Activated CD4-positive, alpha-beta T cell treated with anti-CD3 and anti-CD28 coated beads for 4 hours (primary cell): Measurements from ENCODE around the gene RTKN2.

Experiments
- DNase-seq, 2 donors: peaks; one replicate each; pipeline ENCODE4 v3.0.0-alpha.2; 2020

RTKN2 gene

DNA sequence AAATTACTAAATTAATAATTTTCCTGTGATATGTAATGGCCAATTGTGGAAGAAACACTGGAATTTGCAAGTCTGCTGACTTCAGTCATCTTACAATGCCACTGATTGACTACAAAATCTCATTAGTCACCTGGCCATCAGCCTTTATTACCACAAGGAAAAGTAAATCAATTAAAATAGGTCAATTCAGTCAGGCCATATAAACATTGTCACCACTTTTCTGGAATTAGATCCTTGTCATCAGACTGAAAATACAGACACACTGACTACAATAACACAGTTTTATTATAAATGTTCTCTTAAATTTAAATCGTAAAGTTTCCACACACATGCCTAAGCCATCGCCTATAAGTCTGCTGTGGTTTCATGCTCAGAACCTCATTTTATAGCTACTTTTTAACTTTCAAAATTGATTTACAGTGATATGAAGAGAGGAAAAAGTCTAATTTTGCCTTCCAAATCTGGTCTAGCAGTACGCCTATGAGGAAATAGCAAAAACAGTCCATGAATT, 54.2 kb downstream of the RTKN2 start:
- DNase-seq, result no peak

GRCh38 chr10:62205750-62206399, 62.8 kb downstream of the RTKN2 start:
- no peak for DNase-seq

DNA sequence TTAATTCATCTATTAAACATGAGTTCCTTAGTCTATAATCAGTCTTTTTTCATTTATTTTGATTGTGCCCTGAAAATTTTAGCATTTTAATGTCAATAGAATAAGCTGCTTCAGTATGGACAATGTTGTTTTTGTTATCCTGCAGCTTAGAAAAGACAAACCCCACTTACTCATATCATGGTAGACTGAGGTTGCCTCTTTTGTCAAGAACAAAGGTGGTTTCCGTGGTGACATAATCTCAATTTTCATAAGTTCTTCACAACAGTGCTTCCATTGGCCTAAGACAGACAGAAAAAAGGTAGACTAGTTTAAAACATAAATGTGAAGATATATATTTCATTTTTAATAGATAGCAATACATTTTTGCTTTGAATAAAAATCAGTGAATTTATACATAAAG, 69.1 kb downstream of the RTKN2 start:
- DNase-seq, result no peak

DNA sequence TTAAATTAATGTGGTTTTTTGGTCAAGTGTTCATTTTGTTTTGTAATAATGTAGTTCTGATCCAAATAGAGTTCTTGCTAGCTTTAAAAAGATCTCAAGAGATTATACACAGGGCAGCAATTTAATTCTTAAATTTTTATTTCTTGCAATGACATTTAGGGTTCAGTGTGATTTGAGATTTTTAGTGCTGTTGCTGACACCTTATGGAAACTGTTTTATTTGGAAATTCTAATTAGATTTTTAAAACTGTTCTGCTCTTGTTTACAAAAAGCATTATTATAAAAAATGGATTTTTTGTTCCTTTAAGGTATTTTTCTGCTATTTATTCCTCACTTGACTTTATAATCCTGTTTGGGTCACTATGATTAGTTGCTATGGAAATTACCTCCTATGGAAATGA, 72.1 kb downstream of the RTKN2 start:
- no peak for DNase-seq

GRCh38 chr10:62195675-62195926, 73.0 kb downstream of the RTKN2 start:
- DNase-seq, result no peak

DNA sequence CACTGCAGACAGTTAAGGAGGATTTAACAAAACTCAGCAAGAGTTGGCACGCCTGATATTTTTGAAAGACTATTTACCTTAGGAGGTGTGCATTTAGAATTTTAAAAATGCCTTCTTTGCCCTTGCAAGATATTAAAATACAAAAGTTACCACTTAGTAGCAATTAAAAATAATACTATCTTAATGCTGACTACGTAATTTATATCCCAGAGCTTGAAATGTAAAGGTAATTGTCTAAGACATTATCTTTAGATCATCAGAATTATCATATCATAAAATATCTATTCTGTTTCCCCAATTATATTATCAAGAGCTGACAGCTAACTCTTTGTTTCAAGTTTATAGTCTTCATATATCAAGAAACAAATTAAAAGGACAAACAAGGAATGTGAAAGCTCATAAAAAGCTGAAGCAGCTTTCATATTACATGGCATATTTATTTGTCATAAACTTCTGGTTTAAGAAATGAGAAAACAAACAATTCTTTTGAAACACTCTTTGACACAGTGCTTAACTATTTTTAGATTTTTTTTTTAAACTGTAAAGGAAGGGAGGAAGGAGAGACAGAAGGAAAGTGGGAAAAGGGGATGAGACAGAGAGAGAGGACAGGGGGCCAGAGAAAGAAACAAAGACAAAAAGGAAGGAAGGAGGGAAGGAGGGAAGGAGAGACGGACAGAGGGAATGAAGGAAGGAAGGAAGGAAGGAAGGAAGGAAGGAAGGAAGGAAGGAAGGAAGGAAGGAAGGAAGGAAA, 73.5 kb downstream of the RTKN2 start:
- DNase-seq, result no peak

DNA sequence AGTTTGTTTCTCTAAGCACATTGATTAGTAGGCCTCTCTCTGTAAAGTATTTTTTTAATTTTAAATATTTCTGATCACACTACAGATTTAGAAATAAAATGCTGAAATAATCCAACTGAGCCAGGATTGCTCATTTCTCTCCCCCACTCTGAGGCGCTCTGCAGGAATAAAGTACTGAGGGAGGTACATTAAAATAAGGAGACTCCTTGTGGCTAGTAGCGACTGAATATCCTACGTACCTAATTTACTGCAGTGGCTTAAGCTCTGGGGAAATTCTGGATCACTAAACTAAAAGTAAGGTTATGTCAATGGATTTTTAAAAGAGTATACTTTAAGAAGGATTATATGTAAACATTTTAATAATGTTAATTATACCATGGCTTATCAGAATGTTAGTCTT, 75.2 kb downstream of the RTKN2 start:
- DNase-seq, result no peak

DNA sequence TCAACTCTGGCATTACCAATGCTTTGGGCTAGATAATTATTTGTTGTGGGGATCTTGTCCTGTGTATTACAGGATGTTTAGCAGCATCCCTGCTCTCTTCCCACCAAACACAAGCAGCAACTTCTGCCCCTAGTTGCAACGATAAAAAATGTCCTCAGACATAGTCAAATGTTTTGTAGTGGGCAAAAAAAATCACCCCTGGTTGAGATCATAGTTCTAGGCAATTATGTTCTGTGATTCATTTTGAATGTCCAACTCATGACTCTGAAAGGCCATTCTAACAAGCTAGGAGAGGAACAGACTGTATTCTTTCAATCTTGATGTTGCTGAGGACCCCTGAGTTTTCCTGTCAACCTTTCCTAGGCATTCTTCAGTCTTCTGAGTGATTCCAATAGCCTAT, 79.5 kb downstream of the RTKN2 start:
- no peak for DNase-seq

DNA sequence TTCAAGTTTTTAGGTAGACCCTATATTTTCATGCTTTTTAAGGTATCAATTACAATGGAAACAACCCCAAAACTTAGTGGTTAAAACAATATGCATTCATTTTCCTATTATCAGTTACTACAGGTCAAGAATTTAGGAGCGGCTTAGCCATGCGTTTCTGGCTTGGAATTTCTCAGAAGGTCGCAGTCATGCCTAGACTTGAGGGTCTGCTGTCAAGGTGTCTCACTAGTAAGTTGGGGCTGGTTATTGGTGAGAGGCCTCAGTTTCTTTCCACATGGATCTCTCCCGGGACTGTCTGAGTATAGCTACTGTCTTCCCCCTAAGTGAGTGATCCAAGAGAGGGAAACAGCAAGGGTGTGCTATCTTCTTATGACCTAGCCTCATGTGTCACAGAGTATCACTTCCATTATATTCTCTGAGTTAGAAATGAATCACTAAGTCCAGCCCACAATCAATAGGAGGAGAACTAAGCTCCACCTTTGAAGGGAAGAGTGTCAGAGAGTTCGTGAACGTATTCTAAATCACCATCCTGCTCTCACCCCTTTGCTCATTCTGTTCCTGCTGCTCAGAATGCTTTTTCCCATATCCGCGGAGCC, 80.5 kb downstream of the RTKN2 start:
- no peak for DNase-seq

GRCh38 chr10:62186999-62187675, 81.5 kb downstream of the RTKN2 start:
- no peak for DNase-seq

- no peak for DNase-seq
These were observed 82.5 kb downstream of the RTKN2 start for GRCh38 chr10:62185919-62186692.

GRCh38 chr10:62183857-62184795, 84.5 kb downstream of the RTKN2 start:
- DNase-seq, result peak; percentile 14 to 40

DNA sequence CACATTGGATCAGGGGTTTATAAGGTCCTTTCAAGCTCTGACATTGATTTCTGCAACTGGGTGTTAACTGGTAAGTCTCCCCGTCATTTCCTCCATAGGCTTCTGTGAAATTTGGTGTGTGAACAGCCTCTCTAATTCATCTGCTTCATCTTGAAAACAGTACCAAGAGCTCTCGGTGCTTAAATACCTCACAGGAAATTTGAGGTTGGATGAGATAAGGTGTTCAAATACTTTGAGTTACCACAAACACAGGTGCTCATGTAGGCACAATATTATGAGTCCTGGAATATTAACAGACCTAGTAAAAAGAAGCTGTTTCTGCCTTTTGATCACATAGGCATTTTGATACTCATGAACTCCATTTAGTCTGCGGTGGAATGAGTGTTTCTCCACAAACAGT, 85.2 kb downstream of the RTKN2 start:
- peak; percentile 43 to 61 for DNase-seq

GRCh38 chr10:62182595-62182994, 86.0 kb downstream of the RTKN2 start:
- DNase-seq, result peak in 1 of 2 donors; percentile 11

- no peak for DNase-seq
These were observed 86.5 kb downstream of the RTKN2 start for GRCh38 chr10:62182171-62182570.

DNA sequence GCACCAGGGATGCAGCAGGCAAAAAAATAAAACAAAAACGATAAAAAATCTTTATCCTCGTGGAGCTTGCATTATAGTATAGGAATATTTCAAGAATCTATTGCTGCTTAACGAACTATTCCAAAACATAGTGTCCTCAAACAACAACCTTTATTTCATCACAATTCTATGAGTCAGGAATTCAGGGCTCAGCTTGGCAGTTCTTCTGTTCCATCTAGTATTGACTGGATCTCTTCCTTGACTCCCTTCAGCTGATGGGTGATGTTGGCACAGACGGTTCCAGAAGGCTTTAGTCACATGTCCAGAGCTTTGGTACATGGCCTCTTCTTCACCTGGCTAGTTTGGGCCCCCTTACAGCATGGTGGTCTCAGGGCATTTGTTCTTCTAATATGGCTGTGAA, 88.0 kb downstream of the RTKN2 start:
- no peak for DNase-seq

- no peak for DNase-seq
These were observed 90.1 kb downstream of the RTKN2 start for GRCh38 chr10:62178568-62178967.

GRCh38 chr10:62177111-62177510, 91.5 kb downstream of the RTKN2 start:
- no peak for DNase-seq

DNA sequence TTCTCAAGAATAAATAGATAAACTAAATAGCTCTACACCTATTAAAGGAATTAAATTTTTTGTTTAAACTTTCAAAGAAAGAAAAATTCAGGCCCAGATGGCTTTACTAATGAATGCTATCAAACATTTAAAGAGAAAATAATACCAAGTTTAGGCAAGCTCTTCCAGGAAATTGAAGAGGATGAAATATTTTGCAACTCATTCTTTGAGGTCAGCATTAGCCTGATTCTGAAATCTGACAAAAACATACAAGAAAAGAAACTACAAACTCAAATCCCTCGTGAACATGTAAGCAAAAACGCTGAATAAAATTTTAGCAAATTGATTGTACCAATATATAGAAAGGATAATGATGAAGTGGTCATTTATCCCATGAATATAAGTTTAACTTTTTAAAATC, 93.4 kb downstream of the RTKN2 start:
- DNase-seq, result no peak

GRCh38 chr10:62172465-62172864, 96.2 kb downstream of the RTKN2 start:
- no peak for DNase-seq

DNA sequence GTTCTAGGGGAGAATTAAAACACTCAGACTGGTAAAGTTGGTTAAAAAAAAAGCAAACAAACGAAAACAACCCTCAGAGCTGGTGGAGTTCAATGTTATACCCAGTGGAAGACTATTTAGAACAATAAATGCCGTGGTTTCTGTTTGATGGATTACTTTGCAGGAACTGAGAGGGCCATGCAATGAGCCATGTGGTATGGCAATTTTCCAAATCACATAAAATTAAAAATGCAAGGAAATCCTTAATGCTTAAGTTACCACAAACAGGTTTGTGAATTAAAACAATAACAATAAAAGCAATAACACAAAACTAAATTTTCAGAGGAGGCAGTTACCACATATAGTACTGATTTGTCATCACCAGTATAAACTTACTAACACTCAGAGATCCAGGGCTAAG, 96.9 kb downstream of the RTKN2 start:
- no peak for DNase-seq

DNA sequence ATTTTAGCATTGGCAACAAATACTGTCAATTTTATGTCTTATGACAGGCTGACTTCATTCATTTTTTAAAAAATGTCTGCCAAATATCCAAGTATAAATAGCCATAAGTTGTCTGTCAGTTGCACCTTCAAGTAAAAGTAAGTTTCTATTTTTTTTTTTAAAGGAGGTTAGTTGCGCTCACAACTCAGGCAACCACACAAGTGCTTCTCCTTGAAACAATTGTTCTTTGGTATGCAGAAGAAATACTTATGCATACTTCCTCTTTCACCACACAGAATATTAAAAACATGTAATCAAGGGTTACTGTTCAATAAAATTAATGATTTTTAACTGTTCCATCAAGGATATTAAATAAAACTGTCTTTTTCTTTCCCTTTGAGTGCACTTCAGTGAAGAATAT, 97.9 kb downstream of the RTKN2 start:
- DNase-seq, result no peak
